Endothelial cell of umbilical vein (primary cell): Measurements from ENCODE around the gene GRID2. TPM values are rescaled to one million over a fixed set of nuclear protein-coding genes. Genes with fewer than 3 reads are reported as not detected.

Experiments used
- BruUV-seq: library from RNA; stranded (reverse); fragments of 400-500 nt; replicated peaks from 2 replicates; lab custom pipeline; 2021; lab: Mats Ljungman, UMichigan
- CTCF ChIA-PET: fragments of 300-600, 350-600 bp; sonication (Branson Sonifier 250); formaldehyde crosslinking; loops from one replicate; lab custom pipeline; 2021; ENCODE audit warnings: antibody characterized with exemption, inconsistent platforms; lab: Charles Lee
- POLR2A ChIA-PET: fragments of 300-600, 350-600 bp; sonication (Branson Sonifier 250); formaldehyde crosslinking; loops from one replicate; lab custom pipeline; 2021; ENCODE audit warnings: antibody characterized with exemption, inconsistent platforms; lab: Charles Lee
- DNase-seq: peaks from one replicate; pipeline ENCODE4 v3.0.0-alpha.2; 2011; ENCODE audit warnings: low read depth, low spot score
- FAIRE-seq: peaks from 2 replicates; lab custom pipeline; 2011; peaks lifted over from hg19 to GRCh38; lab: Jason Lieb, UNC
- H2AFZ ChIP-seq: 2 replicates; pipeline ENCODE4 v1.6.0; 2012; ENCODE audit warnings: low read depth, low read length, control low read depth, inconsistent platforms
- H3K27ac ChIP-seq: 2 replicates; pipeline ENCODE4 v1.5.1; 2011; ENCODE audit warnings: low read depth, mild to moderate bottlenecking, control low read depth, low read length, moderate library complexity; ENCODE audit not compliant: insufficient read depth
- H3K27me3 ChIP-seq, 2 experiments: 2 replicates each; pipeline versions ENCODE4 v1.6.0 to v1.6.1; 2011; ENCODE audit warnings: low read length in 2 of 2, mixed read lengths in 1 of 2; ENCODE audit not compliant: control insufficient read depth in 2 of 2, insufficient read depth in 2 of 2
- H3K36me3 ChIP-seq, 2 experiments: 2 replicates in 1 of 2; 3 replicates in 1 of 2; pipeline ENCODE4 v1.5.1; 2011; ENCODE audit warnings: low read length in 2 of 2, mild to moderate bottlenecking in 1 of 2, moderate library complexity in 1 of 2; ENCODE audit not compliant: control insufficient read depth in 2 of 2, insufficient read depth in 2 of 2; ENCODE audit errors: extremely low read depth in 1 of 2
- H3K4me1 ChIP-seq: 3 replicates; pipeline ENCODE4 v1.5.1; 2011; ENCODE audit warnings: mild to moderate bottlenecking, low read length; ENCODE audit not compliant: control insufficient read depth, insufficient read depth; ENCODE audit errors: extremely low read depth
- H3K4me2 ChIP-seq: 2 replicates; pipeline ENCODE4 v1.6.1; 2011; ENCODE audit warnings: low read length, control low read depth, mixed read lengths; ENCODE audit not compliant: insufficient read depth
- H3K4me3 ChIP-seq, 3 experiments: fragments of 200-600 bp in 1 of 3; sonication (generic), shearing (Covaris generic) in 1 of 3; replicated peaks in 1 of 3; 2 replicates each; pipeline ENCODE4 v1.5.1; 2011 to 2016; ENCODE audit warnings: control low read depth in 3 of 3, low read length in 3 of 3, mild to moderate bottlenecking in 2 of 3, inconsistent platforms in 1 of 3, low read depth in 1 of 3, moderate library complexity in 1 of 3; ENCODE audit not compliant: insufficient read depth in 1 of 3
- H3K79me2 ChIP-seq: 2 replicates; pipeline ENCODE4 v1.6.0; 2012; ENCODE audit warnings: low read length, inconsistent platforms; ENCODE audit not compliant: control insufficient read depth, insufficient read depth
- H3K9ac ChIP-seq: replicated peaks from 2 replicates; pipeline ENCODE3; 2011; ENCODE audit warnings: low read length, control low read depth; ENCODE audit not compliant: insufficient read depth; ENCODE audit errors: extremely low read depth
- H3K9me1 ChIP-seq: replicated peaks from 3 replicates; pipeline ENCODE4 v1.6.0; 2011; ENCODE audit warnings: mild to moderate bottlenecking, low read length; ENCODE audit not compliant: control insufficient read depth, insufficient read depth; ENCODE audit errors: extremely low read depth
- H3K9me3 ChIP-seq: replicated peaks from 2 replicates; pipeline ENCODE4 v1.5.1; 2012; ENCODE audit warnings: low read length, inconsistent platforms; ENCODE audit not compliant: control insufficient read depth, insufficient read depth
- H4K20me1 ChIP-seq: replicated peaks from 2 replicates; pipeline ENCODE3; 2011; ENCODE audit warnings: mild to moderate bottlenecking, low read length; ENCODE audit not compliant: control insufficient read depth, insufficient read depth; ENCODE audit errors: extremely low read depth
- CTCF ChIP-seq, 2 donors: IDR thresholded peaks; 1 replicate in 1 of 2; 2 replicates in 1 of 2; pipeline ENCODE4 v1.5.1; 2011; ENCODE audit warnings: low read length in 2 of 2, mild to moderate bottlenecking in 2 of 2, moderate library complexity in 2 of 2, control low read depth in 1 of 2, inconsistent platforms in 1 of 2, low read depth in 1 of 2; ENCODE audit not compliant: insufficient read depth in 1 of 2; ENCODE audit errors: extremely low read depth in 1 of 2
- EZH2 ChIP-seq: IDR thresholded peaks from 2 replicates; pipeline ENCODE4 v1.6.1; 2012; ENCODE audit warnings: borderline replicate concordance, low read depth, mild to moderate bottlenecking, moderate library complexity, low read length, inconsistent platforms; ENCODE audit not compliant: severe bottlenecking
- FOS ChIP-seq: IDR thresholded peaks from 2 replicates; pipeline ENCODE4 v1.6.1; 2011; ENCODE audit warnings: mild to moderate bottlenecking, low read length, moderate library complexity, borderline replicate concordance; ENCODE audit not compliant: insufficient read depth
- GATA2 ChIP-seq: IDR thresholded peaks from 2 replicates; pipeline ENCODE4 v1.7.0; 2011; ENCODE audit warnings: low read depth, mild to moderate bottlenecking, moderate library complexity, mixed read lengths, low read length; ENCODE audit not compliant: insufficient read length, insufficient read depth
- JUN ChIP-seq: IDR thresholded peaks from 2 replicates; pipeline ENCODE4 v1.6.1; 2011; ENCODE audit warnings: borderline replicate concordance, low read depth; ENCODE audit not compliant: insufficient read length, insufficient read depth
- MAX ChIP-seq: IDR thresholded peaks from 2 replicates; pipeline ENCODE4 v1.6.1; 2011; ENCODE audit not compliant: insufficient read depth, insufficient read length
- MYC ChIP-seq: IDR thresholded peaks from one replicate; pipeline ENCODE4 v1.6.1; 2011; ENCODE audit warnings: mild to moderate bottlenecking, low read depth, low read length
- POLR2A ChIP-seq: IDR thresholded peaks from 2 replicates; pipeline ENCODE4 v1.6.1; 2012; ENCODE audit warnings: low read depth, mild to moderate bottlenecking, control low read depth, low read length
- POLR2AphosphoS5 ChIP-seq: IDR thresholded peaks from 2 replicates; pipeline ENCODE4 v1.6.1; 2012; ENCODE audit warnings: low read depth, mild to moderate bottlenecking, control low read depth, low read length, moderate library complexity; ENCODE audit not compliant: insufficient read depth
- dilution Hi-C: fragments of 300-500 bp; cut with MboI; formaldehyde crosslinking; loops from one replicate; pipeline ENCODE4 v1.15.0; 2019; ENCODE audit warnings: low sequenced_read_pairs; ENCODE audit not compliant: extremely low pct_ligation_motif_present
- intact Hi-C: fragments of 100-400 bp; cut with micrococcal nuclease; formaldehyde crosslinking; loops from one replicate; pipeline ENCODE4 v1.10.0; 2022
- polyA plus RNA-seq, 4 experiments: library from polyadenylated mRNA; depleted of rRNA in 3 of 4; stranded (reverse) in 3 of 4; unstranded in 1 of 4; fragments of >200 nt; gene quantifications; 2 replicates each; pipeline versions ENCODE4 v1.2.1 to v1.2.3, GENCODE V29; 2011 to 2012; ENCODE audit warnings: missing spikeins in 1 of 4
- total RNA-seq: library from RNA; stranded (reverse); gene quantifications from 2 replicates; pipeline ENCODE4 v1.2.3, GENCODE V29; 2021

GRID2 gene
- total and polyA plus RNA-seq, 2 donors (not counting 3 experiments of a cell fraction or from before 2014, with no cell fraction given): not detected

GRCh38 chr4:92714640-92715039 is 410.9 kb downstream of the GRID2 start:
- FAIRE-seq: no peak
- no peak for TF ChIP-seq MAX
- no peak for TF ChIP-seq POLR2A
- no peak for TF ChIP-seq CTCF (IDR thresholded peaks at IDR 0.05; ENCODE audit: extremely low read depth in 1 of 2, insufficient read depth in 1 of 2, low read depth in 1 of 2, low read length in 2 of 2)
- no peak for TF ChIP-seq EZH2
- no peak for TF ChIP-seq MYC
- TF ChIP-seq POLR2AphosphoS5: no peak
- TF ChIP-seq GATA2: no peak
- no peak for TF ChIP-seq JUN
- TF ChIP-seq FOS: no peak
- no peaks in the 10 kb centered on the region for H3K9me3 ChIP-seq
- H3K27me3 ChIP-seq: no peaks in the 10 kb centered on the region
- no peak overlapping the region for H3K27ac ChIP-seq
- H3K79me2 ChIP-seq: no peaks in the 10 kb centered on the region
- no peaks in the 10 kb centered on the region for H3K4me1 ChIP-seq
- no peak overlapping the region for H3K4me3 ChIP-seq
- dilution Hi-C loops (no loop called here), intact Hi-C loops (no loop called here)
- no peak overlapping the region for H3K4me2 ChIP-seq
- ChIA-PET POLR2A (no interaction called here), CTCF (no interaction called here)
- no peak for DNase-seq
- H3K9me1 ChIP-seq: no peaks in the 10 kb centered on the region
- no TSS peak for BruUV-seq
- H2AFZ ChIP-seq: no peak overlapping the region
- no peak overlapping the region for H3K9ac ChIP-seq
- no peaks in the 10 kb centered on the region for H4K20me1 ChIP-seq
- no peaks in the 10 kb centered on the region for H3K36me3 ChIP-seq
